NOMO-1 treated with DMSO at 0.1 percent for 48 hours (cell line): ENCODE measurements around the gene NUP62.

Experiments
- DNase-seq: peaks from one replicate; lab custom pipeline; 2025; ENCODE audit not compliant: unreplicated experiment; lab: John Stamatoyannopoulos, UW

NUP62 gene

DNA sequence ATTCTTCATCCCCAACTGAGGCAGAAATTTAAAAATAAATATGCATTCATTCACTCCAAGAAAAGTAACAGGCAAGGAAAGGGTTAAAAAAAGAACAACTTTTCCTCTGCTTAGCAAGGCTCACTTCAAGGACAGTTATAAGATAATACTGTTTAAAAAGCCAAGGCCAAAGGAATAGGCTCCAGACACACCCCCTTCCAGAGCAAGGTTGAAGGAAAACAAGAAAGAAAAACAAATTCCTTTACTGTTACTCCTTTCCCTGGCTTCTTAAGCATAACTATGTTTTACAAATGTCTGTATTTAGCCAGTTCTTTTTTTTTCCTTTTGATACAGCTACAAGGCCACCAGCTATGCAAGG is 23.2 kb upstream of the NUP62 start:
- no peak for DNase-seq

GRCh38 chr19:49951806-49952478 is 22.6 kb upstream of the NUP62 start:
- DNase-seq, result no peak

- no peak for DNase-seq
Measured at GRCh38 chr19:49950956-49951526, 21.7 kb upstream of the NUP62 start.

- no peak for DNase-seq
Measured at GRCh38 chr19:49950590-49950948, 21.3 kb upstream of the NUP62 start.

DNA sequence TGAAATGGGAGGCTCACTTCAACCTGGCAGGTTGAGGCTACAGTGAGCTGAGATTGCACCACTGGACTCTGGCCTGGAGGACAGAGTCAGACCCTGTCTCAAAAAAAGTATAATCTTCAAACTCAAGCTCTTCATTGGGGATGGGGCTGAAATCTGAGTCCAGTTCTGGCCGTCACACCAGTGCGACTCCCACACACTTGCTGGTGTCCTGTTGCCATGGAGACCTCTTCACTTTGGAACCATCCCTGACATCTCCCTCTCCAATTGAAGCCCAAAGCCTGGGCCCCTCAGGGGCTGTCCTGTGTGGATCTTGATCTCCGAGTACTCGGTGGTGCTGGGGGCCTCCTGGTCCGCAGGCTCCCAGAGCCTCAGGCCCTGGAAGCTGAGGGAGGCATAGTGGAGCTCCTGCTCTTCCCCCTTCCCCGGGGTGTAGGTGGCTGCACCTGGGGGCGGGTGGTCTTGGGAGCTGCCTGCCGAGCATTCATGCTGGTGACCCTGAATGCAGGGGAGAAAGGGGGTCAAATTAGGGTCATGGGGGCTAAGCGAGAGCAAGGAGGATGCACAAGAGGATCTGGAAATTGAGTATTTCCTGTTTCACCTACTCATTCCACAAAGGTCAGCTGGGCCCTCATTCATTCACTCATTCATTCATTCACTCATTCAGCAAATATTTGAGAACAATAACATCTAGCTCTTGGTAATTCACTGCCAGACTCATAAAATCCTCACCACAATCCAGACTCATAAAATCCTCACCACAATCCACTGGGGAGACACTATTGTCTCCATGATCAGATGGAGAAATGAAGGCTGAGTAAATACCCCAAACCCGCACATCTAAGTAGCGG is 20.7 kb upstream of the NUP62 start:
- no peak for DNase-seq

DNA sequence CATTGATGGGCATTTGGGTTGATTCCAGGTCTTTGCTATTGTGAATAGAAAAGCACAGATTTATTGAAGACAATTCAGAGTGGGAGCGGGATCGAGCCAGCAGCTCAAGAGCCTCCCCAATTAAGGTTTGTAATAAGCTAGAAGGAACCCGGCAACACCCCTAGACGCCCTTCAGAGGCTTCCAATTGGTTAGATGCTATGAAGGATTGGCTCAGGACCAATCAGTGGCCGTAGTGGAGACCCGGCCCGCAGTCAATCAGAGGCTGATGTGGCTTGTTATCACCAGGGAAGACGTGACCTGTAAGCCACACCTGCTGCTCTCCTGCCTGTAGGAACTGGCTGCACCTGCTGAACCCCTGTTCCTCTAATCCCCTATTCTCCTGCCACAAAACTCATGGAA is 17.1 kb upstream of the NUP62 start:
- DNase-seq, result no peak

- peak; percentile 52 for DNase-seq
Measured at GRCh38 chr19:49944567-49944966, 15.3 kb upstream of the NUP62 start.

DNA sequence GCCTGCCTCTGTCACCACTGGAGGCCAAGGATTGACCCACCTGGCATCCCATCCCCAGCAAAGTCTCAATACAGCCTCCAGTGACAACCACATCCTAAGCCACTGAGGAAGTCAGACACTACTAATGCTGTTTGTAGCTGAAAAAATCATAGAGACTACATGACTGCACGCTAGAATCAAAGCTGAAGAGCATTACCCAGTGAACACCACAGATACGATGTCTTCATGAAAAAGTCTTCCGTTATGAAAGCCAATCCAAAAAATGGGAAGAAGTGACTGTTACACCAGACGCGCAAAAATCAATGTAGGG is 11.1 kb upstream of the NUP62 start:
- DNase-seq, result no peak

DNA sequence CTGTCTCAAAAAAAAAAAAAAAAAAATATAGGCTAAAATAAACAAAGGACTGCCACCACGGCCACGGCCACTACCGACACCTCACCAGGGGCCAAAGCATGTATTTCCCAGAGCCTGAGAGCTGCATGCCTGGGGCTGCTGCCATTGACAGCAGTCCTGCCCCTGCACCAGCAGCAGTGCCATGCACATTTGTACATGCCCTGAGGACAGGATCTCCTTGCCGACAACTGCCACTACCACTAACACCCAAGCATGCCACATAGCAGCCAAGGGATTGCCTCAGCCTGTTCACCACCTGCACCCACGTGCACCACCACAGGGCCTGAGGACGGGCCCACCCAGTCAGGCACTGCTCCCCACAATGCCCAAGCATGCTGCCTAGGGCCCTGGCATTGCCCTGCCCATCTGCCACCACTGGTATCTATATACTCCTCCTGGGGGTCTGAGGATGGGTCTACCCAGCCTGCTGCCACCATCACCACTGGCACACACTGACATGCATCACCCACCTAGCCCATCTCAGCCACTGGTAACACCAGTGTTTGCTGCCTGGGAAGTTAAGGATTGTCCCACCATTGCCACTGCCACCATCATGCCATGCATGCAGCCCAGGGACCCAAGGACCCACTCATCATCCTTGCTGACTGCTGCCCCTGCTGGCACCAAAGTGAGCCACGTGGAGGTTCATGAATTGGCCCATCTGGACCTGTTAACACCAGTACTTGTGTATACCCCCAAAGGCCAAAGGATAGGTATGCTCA is 10.6 kb upstream of the NUP62 start:
- DNase-seq, result no peak

DNA sequence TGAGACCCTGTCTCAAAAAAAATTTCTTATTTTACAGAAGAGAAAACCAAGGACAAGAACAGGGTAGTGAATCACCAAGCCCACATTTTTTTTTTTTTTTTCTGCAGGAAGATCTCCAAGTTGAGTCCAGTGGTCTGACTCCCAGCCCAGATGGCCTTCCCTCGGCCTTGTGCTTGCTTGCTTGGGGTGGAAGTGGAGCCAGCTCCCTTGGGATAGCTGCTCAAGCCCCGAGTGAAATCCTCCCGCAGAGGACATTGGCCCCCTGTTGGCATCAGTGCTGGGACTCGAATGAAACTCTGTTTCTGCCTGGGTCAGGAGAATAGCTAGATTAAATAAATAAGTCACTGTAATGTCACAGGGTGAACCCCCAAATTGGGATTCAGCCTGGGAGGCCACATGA is 9.4 kb upstream of the NUP62 start:
- DNase-seq, result no peak

DNA sequence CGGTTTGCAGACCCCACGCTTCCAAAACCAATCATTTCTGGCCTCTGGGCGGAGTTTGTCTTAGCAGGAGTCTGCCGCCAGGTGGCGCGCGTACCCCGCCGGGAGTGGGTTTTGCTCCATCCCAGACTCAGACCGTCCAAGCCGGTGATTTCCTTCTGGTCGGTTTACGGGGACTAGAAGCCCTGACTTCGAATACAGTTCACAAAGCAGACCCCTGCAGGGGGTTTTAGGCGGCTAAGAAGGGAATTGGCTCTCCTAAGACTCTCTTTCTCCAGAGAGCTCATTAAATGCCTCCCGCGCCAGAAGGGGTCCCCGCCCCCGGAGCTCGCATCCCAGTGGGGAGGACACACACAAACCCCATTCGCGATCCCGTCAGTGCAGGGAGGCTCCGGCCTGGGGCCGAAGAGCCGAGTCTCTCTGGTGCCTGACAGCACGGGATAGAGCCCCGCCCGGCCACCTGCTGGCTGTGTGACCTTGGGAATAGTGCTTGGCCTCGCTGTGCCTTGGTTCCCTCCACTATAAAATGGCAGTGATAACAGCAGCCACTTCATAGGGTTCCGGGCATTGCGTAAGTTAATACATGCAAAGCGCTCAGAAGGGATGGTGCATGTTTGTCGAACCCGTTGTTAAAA is 8.6 kb upstream of the NUP62 start:
- DNase-seq, result peak; percentile 51

DNA sequence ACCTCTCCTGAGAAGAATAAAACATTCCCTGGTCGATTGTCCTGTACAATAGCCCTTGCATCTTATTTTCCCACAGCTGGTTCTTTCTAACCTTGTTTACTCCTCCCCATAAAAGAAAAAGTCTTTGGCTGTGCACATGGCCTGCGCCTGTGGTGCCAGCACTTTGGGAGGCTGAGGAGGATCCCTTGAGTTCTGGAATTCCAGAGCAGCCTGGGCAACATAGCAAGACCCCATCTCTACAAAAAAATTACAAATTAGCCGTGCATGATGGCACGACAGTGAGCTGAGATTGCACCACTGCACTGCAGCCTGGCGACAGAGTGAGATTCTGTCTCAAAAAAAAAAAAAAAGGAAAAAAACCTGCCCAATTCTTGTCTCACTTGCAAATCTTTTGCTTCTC is 7.2 kb upstream of the NUP62 start:
- no peak for DNase-seq

DNA sequence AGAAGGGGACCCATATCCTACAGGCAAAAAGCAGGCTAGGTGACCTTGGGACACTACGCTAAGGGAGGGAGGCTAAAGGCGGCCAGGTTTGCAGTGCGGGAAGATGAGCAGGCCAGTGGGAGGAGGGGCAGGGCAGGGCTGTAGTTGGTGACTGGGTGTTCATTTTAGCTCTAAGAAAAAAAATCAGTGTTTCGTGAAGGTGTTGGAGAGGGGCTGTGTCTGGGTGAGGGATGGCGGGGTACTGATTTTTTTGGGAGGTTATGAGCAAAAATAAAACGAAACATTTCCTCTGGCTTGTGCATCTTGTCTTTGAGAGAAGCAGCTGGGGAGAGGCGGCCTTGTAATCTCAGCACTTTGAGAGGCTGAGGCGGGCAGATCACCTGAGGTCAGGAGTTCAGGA is 4.3 kb upstream of the NUP62 start:
- no peak for DNase-seq

- DNase-seq, result no peak
Measured at GRCh38 chr19:49932731-49933131, 3.4 kb upstream of the NUP62 start.

- DNase-seq, result no peak
Measured at GRCh38 chr19:49932041-49932451, 2.7 kb upstream of the NUP62 start.

- DNase-seq, result no peak
Measured at GRCh38 chr19:49931293-49932040, 2.2 kb upstream of the NUP62 start.

- no peak for DNase-seq
Measured at GRCh38 chr19:49930483-49931011, 1.2 kb upstream of the NUP62 start.

- peak; percentile 91 for DNase-seq
Measured at GRCh38 chr19:49929611-49930482, 543 bp upstream of the NUP62 start.

GRCh38 chr19:49927526-49928264 is 1.6 kb downstream of the NUP62 start:
- no peak for DNase-seq
